NCI-H69 (cell line): ENCODE measurements around the gene NOP53.
"Not testable (repeated sequence)": the region's sequence is repeated elsewhere in the genome, so short reads cannot be mapped to it uniquely, and the experiment has no call there.

Experiments
- DNase-seq: peaks from one replicate; lab custom pipeline; 2025; lab: John Stamatoyannopoulos, UW

Gene NOP53

DNA sequence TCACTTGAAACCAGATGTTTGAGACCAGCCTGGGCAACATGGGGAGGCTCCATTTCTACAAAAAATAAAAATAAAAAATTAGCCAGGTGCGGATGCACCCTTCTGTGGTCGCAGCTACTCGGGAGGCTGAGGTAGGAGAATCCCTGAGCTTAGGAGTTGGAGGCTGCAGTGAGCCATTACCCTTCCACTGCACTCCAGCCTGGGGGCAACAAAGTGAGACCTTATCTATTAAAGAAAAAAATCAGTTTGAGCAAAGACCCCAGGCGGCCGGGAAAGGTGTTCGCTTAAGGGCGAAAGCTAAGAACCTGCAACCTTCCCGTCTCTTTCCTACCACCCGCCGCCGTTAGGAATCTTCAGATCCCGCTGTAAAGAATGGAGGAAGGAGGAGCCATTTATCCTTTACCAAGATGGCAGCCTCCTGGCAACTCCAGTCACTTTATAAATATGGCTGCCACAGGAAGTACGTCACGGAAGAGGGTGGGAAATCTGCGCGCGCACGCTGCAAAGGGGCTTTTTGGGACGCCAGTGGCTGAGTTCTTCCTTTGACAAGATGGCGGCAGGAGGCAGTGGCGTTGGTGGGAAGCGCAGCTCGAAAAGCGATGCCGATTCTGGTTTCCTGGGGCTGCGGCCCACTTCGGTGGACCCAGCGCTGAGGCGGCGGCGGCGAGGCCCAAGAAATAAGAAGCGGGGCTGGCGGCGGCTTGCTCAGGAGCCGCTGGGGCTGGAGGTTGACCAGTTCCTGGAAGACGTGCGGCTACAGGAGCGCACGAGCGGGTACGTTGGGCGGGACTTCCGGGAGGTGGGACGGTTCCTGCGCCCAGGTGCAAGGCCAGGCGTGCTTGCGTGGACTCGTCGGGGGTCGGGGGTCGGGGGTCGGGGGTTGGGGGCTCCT lies at the start of gene NOP53:
Gene NOP53 (plus strand): TSS at position 537 of the 892 bp plus-strand sequence. CDS start 14 bp downstream, at position 551.
- DNase-seq, result peak; percentile 98

DNA sequence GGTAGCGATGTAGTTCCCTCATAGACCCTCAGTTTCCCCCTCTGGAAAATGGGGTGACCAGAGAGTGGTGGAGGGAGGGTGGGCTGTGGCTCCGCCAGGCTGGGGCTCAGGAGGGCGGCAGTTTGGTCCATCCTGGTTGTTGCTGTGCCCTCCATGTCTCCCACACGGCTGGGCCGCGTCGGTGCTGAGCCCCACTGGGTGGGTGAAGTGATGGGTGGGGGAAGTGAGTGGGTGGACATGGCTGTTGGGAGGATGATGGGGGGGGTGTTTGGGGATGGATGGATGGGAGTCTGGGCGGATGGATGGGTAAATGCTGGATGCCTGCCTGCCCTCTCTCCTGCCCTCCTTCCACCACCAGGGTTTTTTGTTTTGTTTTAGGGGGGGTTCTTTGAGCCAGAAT lies 48.7 kb upstream of the NOP53 start:
- no peak for DNase-seq

GRCh38 chr19:47697863-47698609 lies 47.3 kb upstream of the NOP53 start:
- DNase-seq, result peak; percentile 78

- DNase-seq, result no peak
These were observed 46.6 kb upstream of the NOP53 start for GRCh38 chr19:47698631-47699359.

- DNase-seq, result peak; percentile 57
These were observed 45.9 kb upstream of the NOP53 start for GRCh38 chr19:47699360-47699917.

GRCh38 chr19:47700934-47701716 lies 44.2 kb upstream of the NOP53 start:
- DNase-seq, result no peak

GRCh38 chr19:47701717-47702552 lies 43.4 kb upstream of the NOP53 start:
- no peak for DNase-seq

GRCh38 chr19:47702671-47703070 lies 42.7 kb upstream of the NOP53 start:
- no peak for DNase-seq

DNA sequence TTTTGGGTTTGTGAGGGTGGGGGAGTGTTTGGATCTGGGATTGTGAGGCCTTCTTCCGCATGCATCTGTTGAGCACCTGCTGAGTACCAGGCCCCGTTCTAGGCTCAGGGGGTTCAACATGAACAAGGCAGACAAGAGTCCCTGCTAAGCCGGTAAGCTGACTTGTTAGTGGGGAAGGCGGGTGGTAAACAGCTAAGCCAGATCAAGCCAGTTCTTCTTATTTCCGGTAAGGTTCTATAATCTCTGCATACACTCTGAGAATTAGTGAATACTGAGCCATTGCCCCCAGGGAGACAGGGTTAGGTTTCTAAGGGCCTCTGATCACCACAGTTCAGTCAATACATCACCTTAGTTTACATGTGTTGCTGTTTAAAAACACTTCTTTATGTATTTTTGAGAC lies 42.0 kb upstream of the NOP53 start:
- no peak for DNase-seq

- DNase-seq, result no peak
These were observed 41.3 kb upstream of the NOP53 start for GRCh38 chr19:47704024-47704423.

GRCh38 chr19:47704656-47705055 lies 40.7 kb upstream of the NOP53 start:
- no peak for DNase-seq

DNA sequence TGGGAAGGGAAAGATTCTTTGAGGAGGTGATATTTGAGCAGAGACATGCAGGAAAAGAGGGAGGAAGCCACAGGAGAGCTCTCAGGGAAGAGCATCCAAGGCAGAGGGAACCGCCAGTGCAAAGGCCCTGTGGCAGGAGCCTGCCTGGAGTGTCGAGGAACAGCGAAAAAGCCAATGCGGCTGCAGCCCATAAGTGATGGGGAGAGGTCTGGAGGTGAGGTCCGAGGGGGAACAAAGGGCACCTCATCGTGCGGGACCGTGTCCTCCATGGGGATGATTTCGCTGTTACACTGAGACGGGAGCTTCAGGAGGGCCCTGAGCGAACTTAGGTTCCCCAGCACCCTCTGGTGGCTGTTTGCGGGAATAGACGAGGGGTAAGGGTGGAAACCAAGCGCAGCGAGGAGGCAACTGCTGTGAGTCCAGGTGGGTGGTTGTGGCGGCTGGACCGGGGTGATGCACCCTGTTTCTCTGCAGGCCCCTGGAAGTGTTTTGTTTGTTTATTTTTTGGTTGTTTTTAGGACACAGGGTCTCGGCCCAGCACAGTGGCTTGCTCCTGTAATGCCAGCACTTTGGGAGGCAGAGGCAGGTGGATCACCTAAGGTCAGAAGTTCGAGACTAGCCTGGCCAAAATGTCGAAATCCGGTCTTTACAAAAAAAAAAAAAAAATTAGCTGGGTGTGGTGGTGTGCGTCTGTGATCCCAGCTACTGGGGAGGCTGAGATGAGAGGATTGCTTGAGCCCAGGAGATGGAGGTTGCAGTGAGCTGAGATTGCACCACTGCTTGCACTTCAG lies 38.0 kb upstream of the NOP53 start:
- DNase-seq, result peak; percentile 83

GRCh38 chr19:47711652-47712242 lies 33.6 kb upstream of the NOP53 start:
- DNase-seq, result peak; percentile 56

DNA sequence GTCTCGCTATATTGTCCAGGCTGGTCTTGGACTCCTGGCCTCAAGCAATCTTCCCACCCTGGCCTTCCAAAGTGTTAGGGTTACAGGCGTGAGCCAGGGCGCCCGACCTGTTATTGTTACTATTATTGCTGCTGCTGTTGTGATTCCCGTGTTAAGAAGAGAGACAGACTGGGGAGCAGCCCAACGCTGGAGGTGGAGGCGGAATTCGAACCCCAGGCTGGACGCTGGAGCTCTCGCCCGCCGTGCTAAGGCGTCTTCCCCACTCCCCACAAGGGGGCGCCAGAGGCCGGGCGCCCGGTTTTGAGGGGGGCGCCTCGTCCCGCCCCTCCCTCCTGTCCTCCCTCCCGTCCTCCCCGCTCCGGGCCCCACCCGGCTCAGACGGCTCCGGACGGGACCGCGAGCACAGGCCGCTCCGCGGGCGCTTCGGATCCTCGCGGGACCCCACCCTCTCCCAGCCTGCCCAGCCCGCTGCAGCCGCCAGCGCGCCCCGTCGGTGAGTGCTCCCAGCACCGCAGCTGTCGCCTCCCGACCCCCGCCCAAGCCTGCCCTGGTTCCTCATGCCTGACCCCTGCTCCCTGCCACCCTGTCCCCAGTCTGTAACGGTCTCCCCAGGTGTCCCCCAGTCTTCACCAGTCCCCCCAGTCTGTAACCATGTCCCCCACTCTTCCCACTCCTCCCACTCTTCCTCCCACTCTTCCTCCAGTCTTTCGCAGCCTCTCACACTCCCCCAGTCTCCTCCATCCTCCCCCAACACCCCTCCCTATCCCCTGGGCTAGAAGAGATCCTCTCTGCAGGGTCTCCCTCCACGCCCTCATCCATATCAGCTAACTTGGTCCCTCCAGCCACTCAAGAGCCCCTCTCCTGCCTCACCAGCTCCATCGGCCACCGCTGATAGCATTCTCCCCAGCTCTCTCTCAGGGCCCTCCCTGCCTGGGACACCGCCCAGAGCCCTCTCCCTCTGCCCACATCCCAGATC lies 32.0 kb upstream of the NOP53 start, which contains the start of gene EHD2:
Gene EHD2 (plus strand): TSS at position 377 of the 976 bp plus-strand sequence. CDS start 3,191 bp downstream, outside the sequence.
- DNase-seq, result peak; percentile 54

GRCh38 chr19:47714339-47714738 lies 31.0 kb upstream of the NOP53 start:
- DNase-seq, result no peak

GRCh38 chr19:47714855-47715254 lies 30.5 kb upstream of the NOP53 start:
- DNase-seq, result not testable (repeated sequence)

- no peak for DNase-seq
These were observed 28.9 kb upstream of the NOP53 start for GRCh38 chr19:47716270-47716937.
